Measurements from ENCODE around the gene AGPAT3. TPM values are rescaled to one million over a fixed set of nuclear protein-coding genes. Genes with fewer than 3 reads are reported as not detected.

AGPAT3 gene
- total RNA-seq, 1 experiment from 2014 or later = 56.9 TPM

DNA sequence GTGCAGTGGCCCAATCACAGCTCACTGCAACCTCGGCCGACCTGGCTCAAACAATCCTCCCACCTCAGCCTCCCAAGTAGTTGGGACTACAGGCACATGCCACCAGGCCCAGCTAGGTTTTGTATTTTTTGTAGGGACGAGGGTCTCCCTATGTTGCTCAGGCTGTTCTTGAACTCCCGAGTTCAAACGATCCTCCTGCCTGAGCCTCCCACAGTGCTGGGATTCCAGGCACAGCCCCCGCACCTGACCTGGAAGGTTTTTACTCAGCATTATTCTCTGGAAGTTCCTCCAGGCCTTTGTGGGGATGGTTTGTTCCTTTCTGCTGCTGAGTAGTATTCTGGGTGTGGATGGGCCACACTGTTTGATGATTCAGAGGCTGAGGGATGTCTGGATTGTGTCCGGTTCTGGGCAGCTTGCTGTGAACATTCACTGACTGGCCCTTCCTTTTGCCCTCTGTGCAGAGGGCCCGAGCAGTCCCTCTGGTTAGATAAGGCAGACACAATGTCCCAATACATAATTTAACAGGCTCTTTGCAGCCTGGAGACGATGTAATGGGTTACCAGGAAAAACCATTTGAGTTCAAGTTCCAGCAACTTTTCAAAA lies 141.1 kb downstream of the AGPAT3 start:
- DNase-seq (ENCODE audit: low read depth) = peak; percentile 36

DNA sequence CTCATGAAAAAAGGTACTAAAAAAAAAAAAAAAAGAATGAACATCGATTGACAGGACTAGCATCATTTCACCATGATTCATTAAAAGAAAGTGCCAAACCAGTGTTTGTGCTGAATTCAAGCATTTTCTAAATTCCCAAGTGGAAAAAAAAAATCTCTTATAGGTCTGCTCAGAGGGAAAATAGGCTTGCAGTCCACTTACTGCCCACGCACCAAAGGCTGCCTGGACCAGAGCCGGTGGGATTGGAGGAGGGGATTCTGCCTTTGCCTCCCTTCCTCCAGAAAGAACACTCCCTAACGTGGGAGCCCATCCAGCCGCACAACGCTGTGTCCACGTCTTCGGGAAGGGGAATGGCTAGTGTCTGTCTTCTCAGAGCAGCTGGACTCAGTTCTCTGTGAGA lies 141.6 kb downstream of the AGPAT3 start:
- in situ Hi-C loops (cut with HindIII; ENCODE audit: low pct_unique_long_range_greater_than_20kb, low sequenced_read_pairs) = no loop called here
- no peak for DNase-seq (ENCODE audit: low read depth)

More for the DNA sequence above, 141.1 kb downstream of the AGPAT3 start:
- in situ Hi-C loops (cut with HindIII; ENCODE audit: low pct_unique_long_range_greater_than_20kb, low sequenced_read_pairs) = no loop called here

DNA sequence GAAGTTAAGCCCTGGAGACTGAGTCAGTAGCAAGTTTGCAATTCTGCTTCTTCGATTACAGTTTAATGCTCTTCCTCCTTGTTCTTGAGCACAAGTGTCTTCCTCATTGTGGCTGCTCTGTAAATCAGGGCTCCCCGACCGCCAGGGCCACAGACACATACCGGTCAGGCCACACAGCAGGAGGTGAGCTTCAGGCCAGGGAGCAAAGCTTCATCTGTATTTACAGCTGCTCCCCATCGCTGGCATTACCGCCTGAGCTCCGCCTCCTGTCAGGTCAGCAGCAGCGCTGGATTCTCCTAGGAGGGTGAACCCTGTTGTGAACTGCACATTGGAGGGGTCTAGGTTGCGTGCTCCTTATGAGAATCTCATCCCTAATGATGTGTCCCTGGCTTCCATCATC lies 145.4 kb downstream of the AGPAT3 start:
- no peak for DNase-seq (ENCODE audit: low read depth)
- in situ Hi-C loops (cut with HindIII; ENCODE audit: low pct_unique_long_range_greater_than_20kb, low sequenced_read_pairs) = no loop called here

DNA sequence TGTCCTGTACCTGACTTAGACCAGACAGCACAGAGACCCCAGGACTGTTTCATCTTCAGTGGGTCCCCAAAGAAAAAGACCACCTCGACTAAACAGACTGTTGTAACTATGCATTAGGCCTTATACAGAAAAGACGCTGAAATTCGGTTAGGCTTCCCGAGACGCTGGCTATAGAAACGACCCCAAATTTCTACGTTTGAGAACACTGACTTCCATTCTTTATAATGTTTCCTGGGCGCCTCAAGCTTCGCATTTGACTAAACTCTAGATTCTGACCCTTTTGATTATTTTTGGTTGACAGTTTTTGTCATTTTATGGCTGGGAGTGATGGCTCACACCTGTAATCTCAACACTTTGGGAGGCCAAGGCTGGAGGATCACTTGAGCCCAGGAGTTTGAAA lies 146.1 kb downstream of the AGPAT3 start:
- in situ Hi-C loops (cut with HindIII; ENCODE audit: low pct_unique_long_range_greater_than_20kb, low sequenced_read_pairs) = no loop called here
- DNase-seq (ENCODE audit: low read depth) = no peak

DNA sequence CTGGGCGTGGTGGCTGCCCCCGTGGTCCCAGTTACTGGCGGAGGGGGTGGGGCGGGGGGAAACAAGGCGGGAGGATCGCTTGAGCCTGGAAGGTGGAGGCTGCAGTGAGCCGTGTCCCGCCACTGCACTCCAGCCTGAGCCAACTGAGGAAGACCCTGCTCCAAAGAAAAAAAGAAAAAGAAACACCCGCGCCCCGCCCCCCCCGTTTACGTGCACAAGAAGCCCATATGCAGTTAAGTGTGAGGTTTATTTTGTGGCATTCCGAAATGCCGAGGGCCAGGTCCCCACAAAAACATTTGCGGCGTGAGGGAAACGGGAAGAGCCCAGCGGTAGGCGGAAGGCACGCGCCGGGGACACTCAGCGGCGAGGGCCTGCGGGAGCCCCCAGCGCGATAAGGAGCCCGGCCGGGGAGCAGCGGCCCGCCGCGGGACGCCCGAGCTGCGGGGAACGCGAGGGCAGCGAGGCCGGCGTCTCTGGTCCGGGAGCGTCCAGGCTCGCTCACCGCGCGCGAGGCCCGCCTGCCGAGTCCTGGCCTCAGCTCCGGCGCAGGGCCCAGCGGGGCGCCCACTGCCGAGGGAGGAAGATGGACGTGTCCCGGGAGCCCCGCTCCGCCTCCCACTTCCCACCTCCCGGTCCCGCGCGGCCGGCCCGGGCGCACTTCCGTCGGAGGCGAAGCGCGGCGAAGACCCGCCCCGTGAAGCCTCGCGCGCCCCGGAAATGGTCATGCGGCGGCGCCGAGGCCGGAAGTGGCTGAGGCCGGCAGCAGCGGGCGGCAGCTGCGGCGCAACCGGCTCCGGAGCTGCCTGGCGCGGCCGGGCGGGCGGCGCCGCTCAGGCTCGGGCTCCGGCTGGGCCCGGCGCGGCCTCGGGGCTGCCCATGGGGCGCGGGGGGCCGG lies 146.8 kb downstream of the AGPAT3 start, which contains the start of gene TRAPPC10:
Gene TRAPPC10, plus strand, starts transcription at position 731 of the 895 bp plus-strand sequence. CDS start 185 bp downstream, outside the sequence.
- in situ Hi-C loops (cut with HindIII; ENCODE audit: low pct_unique_long_range_greater_than_20kb, low sequenced_read_pairs) = no loop called here
- DNase-seq (ENCODE audit: low read depth) = peak; percentile 82

DNA sequence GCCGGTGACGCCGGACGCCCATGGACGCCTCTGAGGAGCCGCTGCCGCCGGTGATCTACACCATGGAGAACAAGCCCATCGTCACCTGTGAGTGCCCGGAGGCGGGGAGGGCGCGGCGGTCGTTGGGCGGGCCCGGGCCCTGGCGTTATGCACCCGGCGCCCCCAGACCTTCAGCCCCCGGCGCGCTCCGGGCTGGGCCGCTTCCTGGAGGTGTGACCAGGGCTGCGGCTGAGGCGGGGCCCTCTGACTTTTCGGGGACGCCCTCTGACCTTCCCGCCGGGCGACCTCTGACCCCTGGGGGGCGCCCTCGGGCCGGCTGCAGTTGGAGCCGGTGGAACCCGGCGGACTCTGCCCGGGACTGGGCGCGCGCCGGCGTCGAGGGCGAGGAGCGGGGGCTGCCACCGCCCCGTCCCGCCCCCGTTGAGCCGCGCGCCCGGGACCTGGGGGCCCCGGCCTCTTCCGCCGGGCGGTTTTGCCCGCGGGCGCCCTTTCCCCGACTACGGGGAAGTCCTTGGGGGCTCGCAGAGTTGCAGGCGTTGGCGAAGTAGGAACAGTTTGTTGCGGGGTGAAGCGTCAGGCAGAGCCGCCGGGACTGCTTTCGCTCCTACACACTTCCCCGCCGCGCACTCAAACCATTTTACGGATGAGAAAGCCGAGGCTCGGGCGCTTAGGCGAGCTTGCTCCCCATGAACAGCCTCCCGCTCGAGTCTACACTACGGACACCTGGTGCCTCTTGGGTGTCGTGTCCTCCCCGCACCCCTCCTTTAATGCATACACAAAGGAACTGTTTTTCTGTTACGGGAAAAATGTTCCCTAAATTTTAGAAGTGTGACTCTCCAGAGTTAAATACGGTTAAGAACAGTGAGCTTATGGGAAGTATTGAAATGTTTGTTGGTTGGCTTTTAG lies 147.7 kb downstream of the AGPAT3 start:
- in situ Hi-C loops (cut with HindIII; ENCODE audit: low pct_unique_long_range_greater_than_20kb, low sequenced_read_pairs) = no loop called here
- peak; percentile 47 for DNase-seq (ENCODE audit: low read depth)

DNA sequence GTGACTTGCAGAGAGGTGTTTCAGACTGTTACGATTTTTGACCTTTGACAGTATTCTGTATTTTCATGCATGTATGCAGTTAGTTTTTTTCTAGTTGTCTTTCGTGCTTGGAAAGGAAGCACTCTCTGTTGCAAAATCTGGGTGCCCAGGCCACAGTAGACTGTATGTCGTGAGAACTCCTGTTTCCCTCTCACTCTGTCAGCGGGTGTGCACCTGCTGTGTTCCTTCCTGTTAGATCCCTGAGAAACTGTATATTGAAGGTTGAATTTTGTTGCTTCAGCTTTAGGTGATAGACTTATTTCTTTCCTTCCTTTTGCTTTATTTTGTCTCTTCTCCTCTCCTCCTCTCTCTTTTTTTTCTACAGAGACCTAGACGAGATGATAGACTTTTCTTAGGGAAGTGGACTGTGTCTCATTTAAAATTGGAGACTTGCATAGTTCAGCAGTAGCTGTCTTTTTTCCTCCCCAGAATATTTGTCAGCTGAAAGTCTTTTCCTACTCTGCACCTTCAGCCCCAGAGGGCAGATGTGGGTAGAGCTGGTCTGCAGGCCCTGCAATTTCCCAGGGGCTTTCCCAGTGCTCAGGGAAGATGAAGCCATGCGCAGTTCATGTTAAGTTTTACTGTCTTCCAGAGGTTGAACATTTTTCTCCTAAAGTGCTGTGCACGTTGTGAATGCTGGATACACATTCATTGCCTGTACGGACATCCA lies 148.5 kb downstream of the AGPAT3 start:
- DNase-seq (ENCODE audit: low read depth) = no peak
- in situ Hi-C loops (cut with HindIII; ENCODE audit: low pct_unique_long_range_greater_than_20kb, low sequenced_read_pairs) = no loop called here

DNA sequence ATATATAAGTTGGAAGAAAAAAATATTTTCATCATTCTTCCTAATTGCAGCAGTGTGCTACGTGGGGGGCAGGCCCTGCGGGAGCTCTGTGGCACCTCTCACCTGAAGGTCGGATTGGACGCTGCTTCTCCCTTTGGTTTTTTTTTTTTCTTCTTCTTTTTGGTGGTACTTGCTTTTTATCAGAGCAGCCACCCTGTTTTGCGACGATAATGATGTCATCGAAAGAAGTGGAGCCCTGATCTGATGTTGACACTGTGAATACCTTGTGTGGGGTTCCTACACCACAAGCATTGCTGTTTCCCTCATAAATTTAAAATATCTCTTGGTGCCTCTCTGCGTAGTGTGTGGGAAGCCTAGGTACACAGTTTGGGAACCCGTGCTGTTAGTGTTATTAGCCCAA lies 152.6 kb downstream of the AGPAT3 start:
- in situ Hi-C loops (cut with HindIII; ENCODE audit: low pct_unique_long_range_greater_than_20kb, low sequenced_read_pairs) = no loop called here
- no peak for DNase-seq (ENCODE audit: low read depth)

DNA sequence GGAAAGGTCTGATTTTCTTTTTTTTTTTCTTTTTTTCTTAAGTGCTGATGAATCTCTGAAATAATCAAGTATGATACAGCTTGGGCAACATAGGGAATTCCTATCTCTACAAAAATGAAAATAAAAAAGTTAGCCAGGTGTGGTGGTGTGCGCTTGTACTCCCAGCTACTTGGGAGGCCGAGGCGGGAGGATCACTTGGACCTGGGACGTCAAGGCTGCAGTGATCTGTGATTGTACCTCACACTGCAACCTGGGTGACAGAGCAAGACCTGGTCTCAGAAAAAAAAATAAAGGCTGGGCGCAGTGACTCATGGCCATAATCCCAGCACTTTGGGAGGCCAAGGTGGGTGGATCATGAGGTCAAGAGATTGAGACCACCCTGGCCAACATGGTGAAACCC lies 153.1 kb downstream of the AGPAT3 start:
- in situ Hi-C loops (cut with HindIII; ENCODE audit: low pct_unique_long_range_greater_than_20kb, low sequenced_read_pairs) = no loop called here
- DNase-seq (ENCODE audit: low read depth) = no peak

DNA sequence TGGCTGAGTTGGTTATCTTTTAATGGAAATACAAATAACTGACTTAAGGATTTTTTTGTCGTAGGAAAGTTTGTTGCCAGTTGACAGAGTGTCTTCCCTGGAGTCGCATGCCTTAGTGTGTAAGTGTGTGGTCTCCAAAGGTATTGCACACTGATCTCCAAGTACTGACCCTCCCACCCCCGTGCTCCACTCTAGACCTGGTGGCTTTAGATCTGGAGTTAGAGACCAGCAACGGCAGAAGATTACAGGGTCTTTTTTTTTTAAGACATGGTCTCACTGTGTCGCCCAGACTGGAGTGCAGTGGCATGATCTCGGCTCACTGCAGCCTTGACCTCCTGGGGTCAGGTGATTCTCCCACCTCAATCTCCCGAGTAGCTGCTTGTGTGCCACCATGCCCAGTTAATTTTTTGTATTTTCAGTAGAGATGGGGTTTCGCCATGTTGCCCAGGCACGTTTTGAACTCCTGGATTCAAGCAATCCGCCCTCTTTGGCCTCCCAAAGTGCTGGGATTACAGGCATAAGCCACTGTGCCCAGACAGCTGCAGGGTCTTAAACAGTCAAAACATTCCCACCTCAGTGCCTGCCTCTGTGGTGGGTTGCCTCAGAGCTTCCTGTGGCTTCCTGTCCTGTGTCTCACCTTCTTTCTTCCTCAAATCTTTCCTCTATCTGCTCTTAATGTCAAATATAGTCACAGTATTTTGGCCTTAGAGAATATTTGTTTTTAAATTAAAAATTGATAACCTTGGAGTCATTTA lies 154.0 kb downstream of the AGPAT3 start:
- DNase-seq (ENCODE audit: low read depth) = no peak
- in situ Hi-C loops (cut with HindIII; ENCODE audit: low pct_unique_long_range_greater_than_20kb, low sequenced_read_pairs) = no loop called here

DNA sequence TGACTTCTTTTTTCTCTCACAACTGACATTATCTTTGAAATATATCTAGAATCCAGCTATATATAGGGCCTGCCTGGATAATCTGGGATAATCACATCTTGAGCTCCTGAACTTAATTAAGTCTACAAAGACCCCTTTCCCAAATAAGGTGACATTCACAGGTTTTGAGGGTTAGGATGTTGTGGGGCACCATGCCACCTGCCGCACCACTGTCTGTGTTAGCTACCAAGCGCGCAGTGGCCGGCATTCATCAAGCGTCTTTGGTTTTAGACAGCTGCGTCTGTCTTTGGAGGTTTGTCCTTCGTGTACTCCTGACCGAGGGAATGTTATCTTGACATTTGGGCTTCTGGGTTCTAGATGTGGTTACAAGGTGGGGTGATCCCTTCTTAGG lies 154.5 kb downstream of the AGPAT3 start:
- in situ Hi-C loops (cut with HindIII; ENCODE audit: low pct_unique_long_range_greater_than_20kb, low sequenced_read_pairs) = no loop called here

DNA sequence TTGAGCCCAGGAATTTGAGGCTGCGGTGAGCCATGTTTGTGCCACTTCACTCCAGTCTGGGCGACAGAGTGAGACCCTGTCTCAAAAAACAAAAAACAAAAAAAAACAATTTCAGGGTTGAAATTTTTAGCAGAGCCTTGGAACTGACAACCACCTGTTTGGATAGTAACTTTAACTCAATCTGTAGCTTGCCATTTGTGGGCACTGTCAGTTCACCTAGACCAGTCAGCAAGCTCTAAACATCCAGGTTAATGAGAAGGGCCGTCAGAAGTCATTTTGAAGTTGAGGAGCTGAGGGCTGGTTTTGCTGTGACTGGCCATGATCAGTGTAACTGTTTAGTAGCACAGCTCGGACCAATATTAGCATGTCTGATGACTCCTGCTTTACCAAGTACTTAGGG lies 155.5 kb downstream of the AGPAT3 start:
- in situ Hi-C loops (cut with HindIII; ENCODE audit: low pct_unique_long_range_greater_than_20kb, low sequenced_read_pairs) = no loop called here
- DNase-seq (ENCODE audit: low read depth) = no peak

More for the DNA sequence above, 154.5 kb downstream of the AGPAT3 start:
- DNase-seq (ENCODE audit: low read depth) = no peak

DNA sequence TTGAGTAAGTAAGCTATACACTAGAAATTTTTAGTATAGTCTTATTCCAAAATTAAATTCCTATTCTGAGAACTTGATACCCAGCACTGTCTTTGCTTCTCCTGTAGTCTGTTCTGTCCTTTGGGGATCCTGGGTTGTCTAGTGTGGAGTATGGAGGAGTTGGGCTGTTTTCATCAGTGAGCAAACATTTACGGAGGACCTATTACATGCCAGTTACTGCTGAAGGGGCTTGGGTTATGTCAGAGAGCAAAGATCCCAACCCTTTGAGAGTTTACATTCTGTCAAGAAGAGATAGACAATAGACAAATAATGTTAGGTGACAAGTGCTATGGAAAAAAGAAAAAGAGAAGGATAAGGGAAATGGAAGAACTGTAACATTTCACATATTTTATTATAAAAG lies 156.0 kb downstream of the AGPAT3 start:
- in situ Hi-C loops (cut with HindIII; ENCODE audit: low pct_unique_long_range_greater_than_20kb, low sequenced_read_pairs) = no loop called here
- no peak for DNase-seq (ENCODE audit: low read depth)

DNA sequence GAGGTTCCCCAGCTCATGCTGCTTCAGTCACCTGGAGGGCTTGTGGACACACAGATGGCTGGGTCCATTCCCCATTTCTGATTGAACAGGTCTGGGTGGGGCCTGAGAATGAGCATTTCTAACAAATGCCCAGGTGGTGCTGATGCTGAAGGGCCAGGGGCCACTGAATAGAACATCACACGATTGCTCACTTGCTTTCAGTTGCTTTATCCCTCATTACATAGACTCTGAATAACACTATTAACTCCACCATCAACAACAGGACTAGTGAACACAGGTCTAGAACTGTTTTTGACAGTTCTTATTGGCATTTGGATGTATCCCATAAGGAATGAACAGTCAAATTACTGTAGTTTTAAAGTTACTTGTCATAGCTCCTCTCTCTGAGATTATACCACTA lies 159.2 kb downstream of the AGPAT3 start:
- DNase-seq (ENCODE audit: low read depth) = no peak
- in situ Hi-C loops (cut with HindIII; ENCODE audit: low pct_unique_long_range_greater_than_20kb, low sequenced_read_pairs) = no loop called here

DNA sequence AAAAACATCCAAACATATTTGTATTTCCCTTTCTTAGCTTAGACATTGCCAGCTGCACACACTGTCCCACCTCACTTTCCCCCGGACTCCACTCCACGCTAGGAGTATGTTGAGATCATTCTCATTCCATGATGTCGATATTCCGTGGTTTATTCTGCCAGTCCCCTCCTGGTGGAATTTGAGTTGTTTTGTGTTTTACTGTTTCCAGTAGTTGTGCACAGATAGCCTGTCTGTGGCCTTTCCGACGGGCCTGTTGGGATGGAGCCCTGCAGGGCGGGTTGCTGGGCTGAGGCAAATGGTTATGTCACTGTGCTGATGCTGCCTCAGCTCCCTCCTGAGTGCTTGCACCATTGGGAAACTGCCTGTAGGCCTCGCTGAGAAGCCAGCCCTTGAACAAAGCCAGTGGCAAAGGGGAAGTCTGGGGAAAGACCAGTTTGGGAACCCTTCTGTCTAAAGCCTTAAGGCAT lies 159.9 kb downstream of the AGPAT3 start:
- DNase-seq (ENCODE audit: low read depth) = no peak
- in situ Hi-C loops (cut with HindIII; ENCODE audit: low pct_unique_long_range_greater_than_20kb, low sequenced_read_pairs) = no loop called here

DNA sequence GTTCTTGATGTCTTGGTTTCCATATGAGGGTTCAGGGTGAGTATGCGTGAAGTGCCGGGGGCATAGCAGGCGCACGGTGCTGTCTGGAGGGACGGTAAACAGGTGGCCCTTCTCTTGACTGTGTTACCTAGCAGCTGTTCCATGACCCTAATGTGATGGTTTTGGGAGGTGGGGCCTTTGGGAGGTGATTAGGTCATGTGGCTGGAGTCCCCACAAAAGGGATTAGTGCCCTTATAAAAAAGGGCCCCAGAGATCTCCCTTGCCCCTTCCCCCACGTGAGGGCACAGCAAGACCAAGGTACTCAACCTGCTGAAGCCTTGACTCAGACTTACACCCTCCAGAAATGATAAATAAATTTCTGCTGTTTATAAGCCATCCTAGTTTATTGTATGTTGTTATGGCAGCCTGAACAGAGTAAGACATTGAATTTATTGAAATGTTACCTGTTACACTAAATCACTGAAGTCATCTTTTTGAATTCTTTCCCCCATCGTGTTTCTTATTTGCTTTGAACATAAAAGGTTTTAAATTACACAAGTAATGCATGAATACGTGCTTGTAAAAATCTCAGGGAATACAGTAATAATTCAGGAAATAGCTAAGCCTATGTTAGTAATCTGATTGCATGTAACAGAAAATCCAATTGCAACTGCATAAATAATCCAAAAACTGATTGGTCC lies 162.7 kb downstream of the AGPAT3 start:
- DNase-seq (ENCODE audit: low read depth) = no peak
- in situ Hi-C loops (cut with HindIII; ENCODE audit: low pct_unique_long_range_greater_than_20kb, low sequenced_read_pairs) = no loop called here

DNA sequence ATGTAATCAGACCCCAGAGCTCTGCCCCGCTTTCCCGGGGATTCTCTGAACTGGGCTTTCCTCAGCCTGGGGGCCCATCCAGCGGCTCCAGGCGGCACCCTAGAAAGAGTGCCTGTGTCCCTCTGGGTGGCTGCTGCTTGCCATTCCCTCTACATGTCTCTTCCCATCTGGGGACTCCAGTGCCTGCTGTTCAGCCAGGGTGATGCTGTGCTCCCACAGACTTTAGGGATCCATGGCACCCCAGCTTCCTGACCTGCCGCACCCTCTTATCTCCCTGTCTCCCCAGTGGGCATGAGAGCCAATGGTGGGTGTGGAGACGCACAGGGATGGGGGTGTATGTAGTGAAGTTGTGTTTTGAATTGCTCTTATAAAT lies 163.2 kb downstream of the AGPAT3 start:
- in situ Hi-C loops (cut with HindIII; ENCODE audit: low pct_unique_long_range_greater_than_20kb, low sequenced_read_pairs) = no loop called here
- DNase-seq (ENCODE audit: low read depth) = no peak
